GM11168 (cell line): ENCODE measurements around the gene ALOX15B.
"Not testable (repeated sequence)": the region's sequence is repeated elsewhere in the genome, so short reads cannot be mapped to it uniquely, and the experiment has no call there.

ENCODE experiments used
- in situ Hi-C: fragments of 300-500 bp; cut with MboI; formaldehyde crosslinking; loops from one replicate; pipeline ENCODE4 v1.12.0; 2022; ENCODE audit warnings: low sequenced_read_pairs; ENCODE audit not compliant: unreplicated experiment

Gene ALOX15B

GRCh38 chr17:8076502-8077266, 37.8 kb downstream of the ALOX15B start:
- in situ Hi-C loops: no loop called here

- in situ Hi-C loops: not testable (repeated sequence)
Measured at GRCh38 chr17:8077939-8078338, 39.1 kb downstream of the ALOX15B start.

GRCh38 chr17:8079291-8080207, 40.7 kb downstream of the ALOX15B start:
- in situ Hi-C loops: no loop called here

DNA sequence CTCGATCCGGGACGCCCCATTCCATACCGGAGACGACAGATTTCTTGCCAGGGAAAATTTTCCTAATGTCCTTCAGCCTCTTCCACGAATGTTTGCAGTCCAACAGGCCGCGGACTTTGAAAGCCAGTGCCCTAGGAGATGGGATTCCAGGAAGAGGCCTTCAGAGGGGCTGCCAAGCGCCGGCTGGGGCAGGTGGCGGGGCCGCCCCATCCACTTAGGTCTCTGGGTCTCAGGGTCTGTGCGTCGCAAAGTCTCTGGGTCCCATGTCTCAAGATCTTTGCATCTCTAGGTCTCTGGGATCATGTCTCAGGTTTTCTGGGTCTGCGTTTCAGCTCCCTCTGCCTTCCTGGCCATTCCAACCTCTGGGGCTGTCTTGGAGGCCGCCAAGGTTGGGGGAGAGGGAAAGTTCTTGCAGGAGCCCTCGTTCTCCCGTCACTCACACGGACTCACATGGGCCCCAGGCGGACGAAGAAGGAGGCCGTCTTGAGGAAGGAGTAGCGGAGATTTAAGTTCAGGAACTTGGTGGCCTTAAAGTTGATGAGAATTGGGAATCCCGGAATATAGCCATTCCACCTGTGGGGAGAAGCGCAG, 41.4 kb downstream of the ALOX15B start:
- in situ Hi-C loops: no loop called here

DNA sequence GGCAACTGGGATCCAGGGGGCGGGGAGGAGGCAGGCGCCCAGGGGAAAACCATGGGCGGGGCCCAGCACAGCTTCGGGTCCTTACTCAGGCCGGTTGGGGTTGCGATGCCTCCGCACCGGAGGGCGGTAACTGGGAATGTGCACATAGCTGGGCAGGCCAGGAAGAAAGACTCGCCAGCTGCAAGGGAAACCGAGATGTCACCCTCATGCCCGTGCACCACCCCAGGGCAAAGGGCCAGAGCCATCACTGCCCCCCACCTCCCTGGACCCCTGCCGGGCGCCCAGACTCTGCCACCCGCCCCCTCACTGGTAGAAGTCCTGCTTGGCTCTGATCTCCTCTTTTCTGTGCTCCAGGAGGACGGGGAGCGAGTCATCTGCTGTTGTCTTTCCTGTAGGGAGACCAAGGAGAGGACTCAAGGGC, 42.0 kb downstream of the ALOX15B start:
- in situ Hi-C loops: no loop called here

- in situ Hi-C loops: no loop called here
Measured at GRCh38 chr17:8081876-8082275, 43.0 kb downstream of the ALOX15B start.

DNA sequence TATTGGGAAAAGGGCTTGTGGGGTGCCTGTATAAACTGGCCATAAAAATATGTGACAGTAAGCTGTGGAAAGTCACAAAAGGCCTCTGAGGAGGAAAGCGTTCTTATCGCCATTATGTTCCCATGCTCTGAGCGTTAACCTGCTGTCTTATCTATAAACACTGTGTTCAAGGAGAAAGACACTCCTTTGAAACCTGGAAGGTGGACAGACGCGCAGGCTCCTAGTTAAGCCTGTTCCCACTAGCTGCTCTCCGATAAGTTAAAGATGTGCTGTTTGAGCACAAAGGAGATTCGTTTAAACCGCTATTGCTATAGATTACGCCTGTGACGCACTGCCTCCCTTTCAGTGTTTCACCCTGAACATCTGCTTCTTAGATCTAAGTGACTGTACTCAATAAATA, 43.4 kb downstream of the ALOX15B start:
- in situ Hi-C loops: no loop called here

DNA sequence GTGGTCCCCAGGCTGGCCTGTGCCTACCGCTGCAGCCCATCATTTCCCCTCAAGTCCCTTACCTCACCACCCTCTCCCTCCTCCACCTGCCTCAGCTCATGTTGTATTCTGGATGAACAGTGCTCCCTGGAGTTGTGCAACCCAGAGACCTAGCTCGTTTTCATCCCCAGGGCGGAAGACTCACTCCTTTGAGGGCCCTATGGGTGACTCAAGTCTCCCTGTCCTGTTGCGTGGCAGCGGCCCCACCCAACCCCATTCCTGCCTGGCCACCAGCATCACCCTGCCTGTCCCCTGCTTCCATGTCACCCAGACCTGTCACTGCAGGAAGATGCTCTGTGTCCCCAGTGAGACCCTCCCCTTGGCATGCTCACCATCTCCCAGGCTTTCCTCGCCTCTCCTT, 45.4 kb downstream of the ALOX15B start:
- in situ Hi-C loops: no loop called here

DNA sequence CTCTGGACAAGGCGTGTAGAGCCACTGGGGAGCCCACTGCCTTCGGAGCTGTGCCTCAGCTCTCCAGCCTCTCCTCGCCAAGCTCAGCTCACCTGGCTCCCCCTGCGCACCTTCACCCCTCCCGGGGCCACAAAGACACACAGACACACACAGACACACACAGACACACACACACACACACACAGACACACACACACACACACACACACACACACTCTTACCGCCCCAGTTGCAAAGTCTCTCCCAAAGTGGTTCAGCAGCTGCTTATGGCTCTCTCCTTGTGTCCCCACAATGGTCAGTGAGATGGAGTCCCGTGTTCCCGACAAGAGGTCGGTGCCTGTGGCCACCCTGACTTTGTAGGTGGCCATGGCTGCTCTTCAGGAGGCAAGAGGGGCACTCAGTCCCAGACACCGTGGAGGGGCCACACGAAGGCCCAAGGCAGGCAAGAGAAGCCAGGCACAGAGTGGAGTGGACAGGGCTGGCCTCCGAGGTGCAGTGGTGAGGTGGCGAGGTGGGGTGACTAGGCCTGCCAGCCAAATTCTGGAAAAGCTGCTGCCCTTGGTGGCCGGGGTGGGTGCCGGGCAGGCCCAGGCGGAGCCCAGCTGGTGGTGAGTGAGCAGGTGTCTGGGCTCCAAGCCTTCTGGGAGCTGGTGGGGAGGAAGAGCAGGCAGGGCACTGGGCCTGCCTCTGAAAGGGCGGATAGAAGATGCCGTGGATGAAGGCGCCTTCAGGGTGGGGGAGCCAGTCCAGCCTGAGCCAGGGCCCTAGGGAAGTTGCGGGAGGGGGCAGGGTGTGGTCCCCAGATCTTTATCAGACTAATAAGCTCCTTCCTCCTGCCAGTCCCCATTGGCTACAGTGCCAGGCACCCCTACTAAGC, 48.5 kb downstream of the ALOX15B start, which contains the start of gene ALOX12B:
TSS of gene ALOX12B (minus strand) at position 642 of the 877 bp plus-strand sequence. CDS start at position 368, 274 bp downstream.
- in situ Hi-C loops: no loop called here

DNA sequence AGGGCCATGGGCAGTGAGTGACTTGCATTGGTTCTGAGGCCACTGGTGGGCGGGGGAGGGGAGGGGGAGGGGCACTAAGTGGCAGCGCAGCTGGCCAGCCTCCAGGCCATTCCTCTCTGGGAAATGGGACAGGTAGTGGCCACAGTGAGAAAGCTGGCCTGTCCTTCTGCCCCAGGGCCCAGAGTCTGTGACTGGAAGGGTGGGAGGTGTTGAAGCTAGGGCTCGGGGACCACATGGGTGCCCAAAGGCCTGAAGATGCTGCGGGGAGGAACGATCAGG, 49.0 kb downstream of the ALOX15B start:
- in situ Hi-C loops: no loop called here

DNA sequence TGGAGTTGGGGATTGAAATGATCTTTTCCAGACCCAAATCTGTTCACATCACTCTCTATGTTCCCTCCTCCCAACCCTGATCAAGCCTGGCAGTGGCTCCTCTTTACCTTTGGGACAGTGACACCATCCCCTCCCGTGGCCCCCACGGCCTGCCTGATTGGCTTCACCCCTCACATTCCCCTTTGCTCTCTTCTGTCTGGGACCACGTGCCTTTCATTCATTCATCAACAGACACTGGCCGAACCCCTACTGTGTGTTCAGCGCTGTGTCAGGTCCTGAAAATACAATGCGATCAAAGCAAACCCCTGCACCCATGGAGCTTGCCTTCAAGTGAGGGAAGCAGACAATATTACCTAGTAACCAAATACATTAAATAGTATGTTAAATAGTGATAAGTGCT, 50.9 kb downstream of the ALOX15B start:
- in situ Hi-C loops: no loop called here

DNA sequence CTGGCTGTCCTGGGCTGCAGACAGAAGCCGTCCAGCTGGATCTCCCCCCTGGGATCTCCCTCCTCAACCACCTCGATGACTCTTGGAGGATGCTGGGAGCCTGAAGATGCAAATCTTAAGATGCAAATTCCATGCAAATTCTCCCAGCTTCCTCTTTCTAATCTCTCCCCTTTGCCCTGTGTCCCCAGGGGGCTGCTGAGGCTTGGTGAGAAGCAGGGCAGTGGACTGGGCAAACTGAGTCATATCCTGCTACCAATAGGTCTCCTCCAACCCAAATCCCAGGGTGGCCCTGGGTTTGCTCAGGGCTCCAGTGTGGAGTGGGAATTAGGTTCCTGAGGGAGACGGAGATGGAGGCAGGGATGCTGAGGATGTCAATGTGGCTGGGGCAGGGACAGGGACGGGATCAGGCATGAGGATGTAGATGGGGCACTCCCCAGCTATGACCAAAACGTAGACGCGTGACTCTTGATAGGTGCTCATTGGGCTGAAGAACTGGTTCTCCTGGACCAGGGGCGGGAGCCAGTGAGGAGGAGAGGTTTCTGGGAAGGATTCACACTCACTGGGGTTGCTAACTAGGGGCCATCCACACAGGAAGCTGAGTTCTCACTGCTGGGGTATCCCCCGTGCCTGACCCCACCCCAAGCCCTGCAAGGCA, 52.3 kb downstream of the ALOX15B start:
- in situ Hi-C loops: no loop called here

GRCh38 chr17:8095361-8095760, 56.5 kb downstream of the ALOX15B start:
- in situ Hi-C loops: no loop called here

- in situ Hi-C loops: no loop called here
Measured at GRCh38 chr17:8096541-8096940, 57.7 kb downstream of the ALOX15B start.
